BJ (cell line): ENCODE data around the gene SCG2. TPM values are rescaled to one million over a fixed set of nuclear protein-coding genes. Genes with fewer than 3 reads are reported as not detected.

Experiments
- CTCF ChIA-PET: fragments of 350-600 bp; formaldehyde crosslinking; extraction: SDS; loops from one replicate; lab custom pipeline; 2021; ENCODE audit warnings: antibody characterized with exemption, inconsistent platforms; lab: Yijun Ruan, JAX
- POLR2A ChIA-PET: fragments of 300-600 bp; sonication (Branson Sonifier 250); formaldehyde crosslinking; extraction: SDS; loops from one replicate; lab custom pipeline; 2021; ENCODE audit warnings: antibody characterized with exemption; lab: Charles Lee
- DNase-seq: peaks from one replicate; pipeline ENCODE4 v3.0.0-alpha.2; 2011; ENCODE audit warnings: low read depth
- H3K27me3 ChIP-seq: 2 replicates; pipeline ENCODE4 v1.6.0; 2011; ENCODE audit warnings: low read length; ENCODE audit not compliant: control insufficient read depth, insufficient read depth
- H3K36me3 ChIP-seq: 2 replicates; pipeline ENCODE4 v1.5.1; 2011; ENCODE audit warnings: low read length; ENCODE audit not compliant: control insufficient read depth, insufficient read depth
- H3K4me3 ChIP-seq: 2 replicates; pipeline ENCODE4 v1.5.1; 2011; ENCODE audit warnings: low read depth, mild to moderate bottlenecking, control low read depth, low read length
- CTCF ChIP-seq: IDR thresholded peaks from 2 replicates; pipeline ENCODE4 v1.5.1; 2011; ENCODE audit warnings: low read depth, mild to moderate bottlenecking, control low read depth, inconsistent platforms, low read length, moderate library complexity; ENCODE audit not compliant: insufficient read depth
- polyA plus RNA-seq: library from polyadenylated mRNA; depleted of rRNA; stranded (reverse); fragments of >200 nt; gene quantifications from 2 replicates; pipeline ENCODE4 v1.2.3, GENCODE V29; 2011

Gene SCG2
- polyA plus RNA-seq, 1 experiment, result 0.26 TPM

GRCh38 chr2:223604231-223604630 lies 2.1 kb upstream of the SCG2 start:
- CTCF ChIA-PET, result interaction anchor here (1.3 kb wide), 1 partner anchor 17 kb away, joined by 4 read pairs; no protein-coding TSS in a partner anchor
- H3K4me3 ChIP-seq, result no peak overlapping the region
- no peaks in the 10 kb centered on the region for H3K27me3 ChIP-seq
- no peak for TF ChIP-seq CTCF
- H3K36me3 ChIP-seq, result no peaks in the 10 kb centered on the region
- no peak for DNase-seq
- POLR2A ChIA-PET, result no interaction called here

DNA sequence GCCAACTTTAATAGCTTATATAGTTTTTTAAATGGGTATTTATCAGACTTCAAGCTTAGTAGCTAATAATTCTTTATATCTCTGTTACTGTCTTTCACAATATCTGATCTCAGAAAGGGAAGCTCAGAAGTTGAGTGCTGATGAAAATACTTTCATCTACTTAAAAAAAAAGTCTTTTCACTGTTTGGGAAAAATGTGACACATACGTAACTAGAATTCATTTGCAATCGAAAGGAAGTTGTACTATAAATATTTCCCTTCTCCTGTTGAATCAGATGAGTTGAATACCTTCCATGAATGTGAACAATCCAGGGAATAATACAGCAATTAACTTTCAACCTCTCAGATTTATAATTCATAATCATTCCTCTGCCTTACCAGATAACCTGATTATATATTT lies 811 bp upstream of the SCG2 start:
- CTCF ChIA-PET, result interaction anchor here (0.7 to 1.3 kb wide), 4 partner anchors 9 to 254 kb away, joined by 3 to 5 read pairs (median 3); no protein-coding TSS in a partner anchor
- no peak for DNase-seq
- Histone ChIP-seq H3K36me3 (no peaks in the 10 kb centered on the region), H3K4me3 (no peak overlapping the region), H3K27me3 (no peaks in the 10 kb centered on the region)
- TF ChIP-seq CTCF, result no peak
- POLR2A ChIA-PET, result no interaction called here

DNA sequence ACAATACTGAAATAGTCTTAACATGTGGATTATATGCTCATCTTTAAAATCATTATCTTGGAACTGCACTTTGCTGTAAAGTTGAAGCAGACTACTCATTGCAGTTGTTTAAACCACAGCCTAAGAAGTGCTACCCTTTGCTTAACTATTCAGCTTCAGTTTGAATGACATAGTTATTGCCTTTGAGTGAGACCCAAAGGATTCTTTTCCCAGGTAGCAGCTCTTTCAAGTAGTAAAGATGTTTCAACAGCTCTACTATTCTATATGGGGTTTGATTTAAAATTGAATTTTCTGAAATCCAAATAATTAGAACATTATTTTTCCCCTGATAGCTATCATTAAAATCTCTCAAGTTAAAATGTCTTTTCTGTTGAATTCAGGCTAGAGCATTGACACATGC lies 1.1 kb downstream of the SCG2 start:
- Histone ChIP-seq H3K27me3 (no peaks in the 10 kb centered on the region), H3K4me3 (no peak overlapping the region), H3K36me3 (no peaks in the 10 kb centered on the region)
- DNase-seq, result no peak
- no peak for TF ChIP-seq CTCF
- ChIA-PET POLR2A (no interaction called here), CTCF (interaction anchor here (1.2 to 1.4 kb wide), 2 partner anchors 25 to 137 kb away, joined by 3 to 5 read pairs; no protein-coding TSS in a partner anchor)

DNA sequence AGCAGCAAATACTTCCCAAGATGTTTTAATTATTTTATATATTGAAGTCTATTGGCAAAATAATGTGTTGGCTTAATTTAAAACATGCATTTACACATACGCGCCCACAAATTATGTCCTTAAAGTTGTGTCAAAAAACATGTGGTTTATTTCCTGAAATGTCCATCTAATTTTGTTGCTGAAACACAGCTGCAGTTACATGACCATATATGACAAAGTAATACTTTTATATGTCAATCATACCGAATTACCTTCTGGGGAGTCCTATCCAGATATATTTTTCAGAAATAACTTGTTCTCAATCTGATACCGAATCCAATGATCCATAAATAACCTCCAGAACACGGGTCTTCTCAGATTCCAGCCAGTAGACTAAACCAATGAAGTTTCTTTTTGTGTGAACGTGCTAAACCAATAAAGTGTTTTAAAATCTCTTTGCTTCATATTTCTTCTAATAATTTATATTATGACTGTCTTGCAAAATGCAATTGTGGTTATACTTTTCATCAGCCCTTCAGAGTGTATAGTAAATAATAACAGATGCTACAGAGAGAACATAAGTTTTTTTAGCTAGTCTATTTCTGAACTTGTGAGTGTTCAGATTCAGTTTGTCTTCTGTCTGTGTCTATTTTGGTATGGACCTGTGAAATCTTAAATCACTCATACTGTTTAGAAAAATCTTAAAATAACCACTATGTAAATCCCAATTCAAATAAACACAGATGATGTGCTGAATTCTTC lies 2.4 kb downstream of the SCG2 start:
- Histone ChIP-seq H3K4me3 (no peak overlapping the region), H3K27me3 (no peaks in the 10 kb centered on the region), H3K36me3 (no peaks in the 10 kb centered on the region)
- DNase-seq, result no peak
- TF ChIP-seq CTCF, result no peak
- CTCF ChIA-PET, result interaction anchor here (1.7 to 1.8 kb wide), 2 partner anchors 15 to 60 kb away, joined by 3 to 4 read pairs; no protein-coding TSS in a partner anchor
- POLR2A ChIA-PET, result interaction anchor here (0.7 kb wide), 1 partner anchor 141 kb away, joined by 4 read pairs; no protein-coding TSS in a partner anchor

GRCh38 chr2:223598994-223599639 lies 3.0 kb downstream of the SCG2 start:
- Histone ChIP-seq H3K4me3 (no peak overlapping the region), H3K27me3 (no peaks in the 10 kb centered on the region), H3K36me3 (no peaks in the 10 kb centered on the region)
- ChIA-PET CTCF (interaction anchor here (1.4 to 1.8 kb wide), 3 partner anchors 14 to 627 kb away, joined by 3 to 5 read pairs (median 4); no protein-coding TSS in a partner anchor), POLR2A (no interaction called here)
- DNase-seq, result peak; percentile 52
- TF ChIP-seq CTCF, result no peak
